22Rv1 (cell line): ENCODE data around the gene PPP6R1.

Experiments
- H3K27ac ChIP-seq: fragments of 450-650 bp; 2 replicates; pipeline ENCODE4 v1.5.1; 2017
- CTCF ChIP-seq: fragments of 450-650 bp; IDR thresholded peaks from 2 replicates; pipeline ENCODE4 v1.5.1; 2017; ENCODE audit warnings: mild to moderate bottlenecking
- ZFX ChIP-seq: fragments of 450-650 bp; IDR thresholded peaks from 2 replicates; pipeline ENCODE4 v1.6.1; 2017; ENCODE audit warnings: antibody characterized with exemption, borderline replicate concordance

Gene PPP6R1

GRCh38 chr19:55270172-55270942 is 11.5 kb upstream of the PPP6R1 start:
- H3K27ac ChIP-seq = no peak overlapping the region
- no peak for TF ChIP-seq ZFX
- TF ChIP-seq CTCF = no peak

- TF ChIP-seq CTCF (no peak), ZFX (no peak)
- H3K27ac ChIP-seq = no peak overlapping the region
These were observed 10.5 kb upstream of the PPP6R1 start for GRCh38 chr19:55269299-55269698.

GRCh38 chr19:55266840-55267239 is 8.0 kb upstream of the PPP6R1 start:
- no peak overlapping the region for H3K27ac ChIP-seq
- TF ChIP-seq CTCF (no peak), ZFX (no peak)

GRCh38 chr19:55266404-55266803 is 7.6 kb upstream of the PPP6R1 start:
- TF ChIP-seq ZFX (no peak), CTCF (no peak)
- H3K27ac ChIP-seq = no peak overlapping the region

GRCh38 chr19:55265723-55266386 is 7.0 kb upstream of the PPP6R1 start:
- no peak for TF ChIP-seq CTCF
- no peak for TF ChIP-seq ZFX
- no peak overlapping the region for H3K27ac ChIP-seq

GRCh38 chr19:55265173-55265572 is 6.4 kb upstream of the PPP6R1 start:
- H3K27ac ChIP-seq = no peak overlapping the region
- TF ChIP-seq ZFX (no peak), CTCF (no peak)

- H3K27ac ChIP-seq = no peak overlapping the region
- TF ChIP-seq CTCF (no peak), ZFX (no peak)
These were observed 5.7 kb upstream of the PPP6R1 start for GRCh38 chr19:55264531-55264930.
